ENCODE measurements around the gene TTC23L. TPM values are rescaled to one million over a fixed set of nuclear protein-coding genes. Genes with fewer than 3 reads are reported as not detected.
A peak's percentile ranks its signal among the peaks of the same experiment; 100 is the strongest.

Gene TTC23L
- total RNA-seq, 1 donor from 2014 or later, result not detected

- no peak overlapping the region for H3K4me3 ChIP-seq (ENCODE audit: low read depth, low read length)
- no peak for TF ChIP-seq CTCF (conservative IDR thresholded peaks at IDR 0.05; ENCODE audit: low read depth, low read length)
- no peak for DNase-seq (ENCODE audit: low read depth)
These were observed 53.0 kb downstream of the TTC23L start for GRCh38 chr5:34891981-34892380.

DNA sequence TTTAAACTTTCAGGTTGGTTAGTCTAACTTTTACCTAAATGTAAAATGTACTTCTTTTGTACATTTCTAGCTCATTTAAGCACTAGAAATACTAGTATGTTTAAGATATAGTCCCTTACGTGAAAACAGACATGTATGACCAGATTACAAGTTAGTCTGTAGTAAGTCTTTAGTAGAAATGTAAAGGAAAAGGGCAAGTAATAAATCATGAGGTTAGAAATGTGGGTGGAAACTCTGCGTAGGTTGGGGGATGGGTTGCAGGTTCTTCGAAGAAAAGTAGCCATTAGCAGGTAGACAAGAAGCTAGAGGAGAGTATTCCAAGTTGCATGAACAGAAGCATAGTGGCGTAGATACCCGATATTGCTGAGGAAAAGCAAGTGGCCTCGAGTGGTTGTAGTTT is 53.5 kb downstream of the TTC23L start:
- DNase-seq (ENCODE audit: low read depth), result no peak
- TF ChIP-seq CTCF (conservative IDR thresholded peaks at IDR 0.05; ENCODE audit: low read depth, low read length), result no peak

DNA sequence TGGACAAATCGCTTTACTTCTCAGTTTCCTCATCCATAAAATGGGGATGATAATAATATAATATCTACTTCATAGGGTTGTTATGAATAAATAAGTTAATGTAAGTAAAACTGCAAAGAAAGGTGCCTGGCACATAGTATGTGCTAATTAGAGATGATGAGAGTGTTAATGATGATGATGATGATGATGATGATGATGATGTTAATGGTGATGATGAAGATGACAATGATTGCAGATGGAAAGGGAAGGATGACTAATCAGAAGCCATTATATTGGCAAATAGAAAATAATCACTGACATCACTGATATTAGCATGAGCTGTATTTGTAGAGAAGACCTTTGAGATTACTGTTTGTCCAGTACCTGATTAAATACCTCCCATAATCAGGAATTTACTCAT is 55.8 kb downstream of the TTC23L start:
- TF ChIP-seq CTCF (conservative IDR thresholded peaks at IDR 0.05; ENCODE audit: low read depth, low read length), result no peak
- H3K4me3 ChIP-seq (ENCODE audit: low read depth, low read length), result no peak overlapping the region
- no peak for DNase-seq (ENCODE audit: low read depth)

More for the DNA sequence above, 53.5 kb downstream of the TTC23L start:
- no peak overlapping the region for H3K4me3 ChIP-seq (ENCODE audit: low read depth, low read length)

DNA sequence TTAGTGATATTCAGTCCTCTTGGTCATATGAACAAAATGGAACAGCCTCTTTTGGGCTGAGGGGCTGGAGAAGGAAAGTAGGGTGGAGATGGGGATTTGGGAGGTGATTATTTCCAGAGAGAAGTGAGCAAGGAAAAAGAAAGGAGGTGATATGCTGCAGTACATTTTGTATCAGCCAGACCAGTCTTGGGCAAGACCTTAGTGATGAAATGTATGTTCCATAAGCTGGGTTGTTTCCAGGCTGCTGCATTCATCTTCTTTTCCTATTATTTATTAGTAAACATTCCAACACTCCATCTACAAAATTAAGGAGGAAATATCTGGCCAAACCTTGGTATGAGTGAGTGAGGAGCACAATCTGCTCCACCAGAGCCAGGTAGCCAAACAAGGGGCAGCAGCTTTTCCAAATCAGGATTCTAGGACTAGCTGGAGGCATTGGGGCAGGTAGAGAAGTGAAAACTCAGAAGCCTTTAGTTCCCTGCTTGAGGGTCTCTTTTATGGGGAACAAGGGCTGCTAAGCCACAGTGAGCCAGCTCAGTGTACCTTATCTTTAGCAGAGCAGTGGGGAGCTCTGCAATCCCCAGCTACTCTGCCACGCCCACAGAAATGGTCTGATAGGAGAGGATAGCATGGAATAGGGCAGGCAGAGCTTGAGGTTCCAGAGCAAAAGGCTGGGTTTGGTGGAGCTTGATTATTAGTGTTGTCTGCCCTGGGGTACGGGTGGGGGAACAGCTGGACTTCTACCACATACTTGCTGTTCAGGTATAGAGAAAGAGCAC is 56.9 kb downstream of the TTC23L start:
- H3K4me3 ChIP-seq (ENCODE audit: low read depth, low read length), result no peak overlapping the region
- no peak for DNase-seq (ENCODE audit: low read depth)
- TF ChIP-seq CTCF (conservative IDR thresholded peaks at IDR 0.05; ENCODE audit: low read depth, low read length), result no peak

DNA sequence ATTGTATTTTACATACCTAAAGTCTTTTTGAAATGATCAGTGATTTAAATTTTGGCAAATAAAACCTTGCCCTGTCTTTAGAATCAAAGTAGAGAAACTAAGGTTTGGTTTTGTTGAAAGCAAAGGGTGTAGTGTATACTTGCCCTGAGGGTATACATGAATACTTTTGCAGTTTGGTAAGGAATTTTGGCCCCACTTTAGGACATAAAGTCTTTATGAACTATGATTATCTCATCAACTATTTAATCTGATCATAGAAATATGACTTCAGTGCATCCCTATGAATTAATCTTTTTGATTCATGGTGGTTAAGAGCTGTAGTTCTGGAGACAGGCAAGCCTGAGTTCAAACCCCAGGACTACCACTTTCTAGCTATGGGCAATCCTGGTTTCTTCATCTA is 58.7 kb downstream of the TTC23L start:
- no peak overlapping the region for H3K4me3 ChIP-seq (ENCODE audit: low read depth, low read length)
- no peak for DNase-seq (ENCODE audit: low read depth)
- TF ChIP-seq CTCF (conservative IDR thresholded peaks at IDR 0.05; ENCODE audit: low read depth, low read length), result no peak

GRCh38 chr5:34898258-34898895 is 59.4 kb downstream of the TTC23L start:
- DNase-seq (ENCODE audit: low read depth), result no peak
- TF ChIP-seq CTCF (conservative IDR thresholded peaks at IDR 0.05; ENCODE audit: low read depth, low read length), result peak; percentile 92
- no peak overlapping the region for H3K4me3 ChIP-seq (ENCODE audit: low read depth, low read length)
